NCI-H1092 (cell line): Measurements from ENCODE around the gene MSANTD2.
"Not testable (repeated sequence)": the region's sequence is repeated elsewhere in the genome, so short reads cannot be mapped to it uniquely, and the experiment has no call there.

Experiments used
- DNase-seq: peaks from one replicate; lab custom pipeline; 2025; lab: John Stamatoyannopoulos, UW

MSANTD2 gene

DNA sequence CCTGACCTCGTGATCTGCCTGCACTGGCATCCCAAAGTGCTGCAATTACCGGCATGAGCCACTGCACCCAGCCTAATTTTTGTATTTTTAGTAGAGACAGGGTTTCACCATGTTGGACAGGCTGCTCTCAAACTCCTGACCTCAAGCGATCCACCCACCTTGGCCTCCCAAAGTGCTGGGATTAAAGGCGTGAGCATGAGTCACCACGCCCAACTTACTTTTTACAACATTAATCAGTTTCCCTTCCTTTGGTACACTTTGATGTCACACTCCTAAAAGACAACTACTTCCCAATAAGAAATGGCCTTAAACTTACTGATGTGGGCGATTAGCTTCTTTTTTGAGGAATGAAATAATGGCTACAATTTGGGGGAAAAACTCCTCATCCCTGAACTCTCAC lies 29.2 kb downstream of the MSANTD2 start:
- not testable (repeated sequence) for DNase-seq

DNA sequence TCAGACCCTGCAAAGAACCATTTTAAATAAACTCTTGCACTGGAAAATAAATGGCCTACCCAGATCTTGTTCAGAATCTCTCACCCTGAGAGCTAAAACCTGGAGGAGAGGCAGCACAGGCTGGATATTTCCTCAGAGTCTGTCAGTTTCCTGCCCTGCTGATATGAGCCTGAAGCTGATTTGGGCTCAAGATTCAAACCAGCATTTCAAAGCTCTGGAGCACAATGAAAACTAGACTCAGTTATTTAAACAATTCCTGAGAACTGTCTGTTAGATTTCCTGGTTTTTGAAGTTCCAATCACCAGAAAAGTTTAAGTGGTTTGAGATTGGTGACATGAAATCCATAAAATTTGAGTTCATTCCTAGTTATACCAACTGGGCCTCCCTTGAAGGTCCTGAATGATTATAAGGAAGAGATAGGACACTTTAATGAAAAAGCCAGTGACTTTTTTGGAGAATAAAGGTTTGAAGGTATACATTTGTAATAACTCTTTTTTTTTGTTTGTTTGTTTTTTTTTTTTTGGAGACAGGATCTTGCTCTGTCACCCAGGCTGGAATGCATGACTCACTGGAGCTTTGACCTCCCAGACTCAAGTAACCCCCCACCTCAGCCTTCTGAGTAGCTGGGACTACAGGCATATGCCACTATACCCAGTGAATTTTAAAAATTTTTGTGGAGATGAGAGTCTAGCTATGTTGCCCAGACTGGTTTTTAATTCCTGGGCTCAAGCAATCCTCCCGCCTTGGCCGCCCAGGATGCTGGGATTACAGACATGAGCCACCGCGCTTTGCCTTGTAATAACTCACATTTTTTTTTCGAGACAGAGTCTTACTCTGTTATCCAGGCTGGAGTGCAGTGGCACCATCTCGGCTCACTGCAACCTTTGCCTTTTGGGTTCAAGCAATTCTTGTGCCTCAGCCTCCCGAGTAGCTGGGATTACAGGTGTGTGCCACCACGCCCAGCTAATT lies 30.1 kb downstream of the MSANTD2 start:
- DNase-seq = no peak

DNA sequence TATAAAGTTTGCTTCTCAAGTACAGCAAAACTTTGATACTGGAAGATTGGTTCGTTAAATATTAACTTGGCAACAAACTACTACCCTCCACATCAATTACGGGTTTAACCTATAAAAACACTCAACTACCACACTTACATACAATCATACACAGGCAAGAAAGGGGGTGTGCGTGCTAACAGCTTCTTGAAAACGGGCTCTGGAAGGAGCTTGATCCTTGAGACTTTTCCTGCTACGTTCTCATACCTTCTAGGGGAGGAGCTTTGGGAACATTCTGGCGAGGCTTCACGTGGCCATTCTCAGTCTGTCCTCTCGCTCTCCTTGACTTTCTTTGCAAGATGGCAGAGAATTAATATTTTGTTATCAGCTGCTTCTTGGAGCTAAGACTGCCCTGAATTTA lies 31.3 kb downstream of the MSANTD2 start:
- DNase-seq = no peak

DNA sequence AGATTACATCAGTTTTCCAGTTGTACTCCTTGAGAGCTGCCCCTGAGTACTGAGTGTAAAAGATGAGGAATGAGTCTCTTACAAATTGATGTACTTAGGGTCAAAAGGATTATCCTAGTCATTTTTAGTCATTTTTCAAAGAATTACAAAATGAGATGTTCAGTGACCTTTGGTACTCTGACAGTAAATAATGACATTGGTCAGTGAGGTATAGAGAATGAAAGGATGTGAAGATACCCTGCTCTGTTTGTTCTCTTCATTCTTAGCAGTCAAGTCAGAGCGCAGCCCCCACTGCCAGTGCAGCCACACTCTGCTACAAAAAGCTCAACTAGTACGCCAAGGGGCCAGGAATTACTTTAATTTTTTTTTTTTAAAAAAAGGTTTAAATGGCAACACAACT lies 34.0 kb downstream of the MSANTD2 start:
- no peak for DNase-seq

DNA sequence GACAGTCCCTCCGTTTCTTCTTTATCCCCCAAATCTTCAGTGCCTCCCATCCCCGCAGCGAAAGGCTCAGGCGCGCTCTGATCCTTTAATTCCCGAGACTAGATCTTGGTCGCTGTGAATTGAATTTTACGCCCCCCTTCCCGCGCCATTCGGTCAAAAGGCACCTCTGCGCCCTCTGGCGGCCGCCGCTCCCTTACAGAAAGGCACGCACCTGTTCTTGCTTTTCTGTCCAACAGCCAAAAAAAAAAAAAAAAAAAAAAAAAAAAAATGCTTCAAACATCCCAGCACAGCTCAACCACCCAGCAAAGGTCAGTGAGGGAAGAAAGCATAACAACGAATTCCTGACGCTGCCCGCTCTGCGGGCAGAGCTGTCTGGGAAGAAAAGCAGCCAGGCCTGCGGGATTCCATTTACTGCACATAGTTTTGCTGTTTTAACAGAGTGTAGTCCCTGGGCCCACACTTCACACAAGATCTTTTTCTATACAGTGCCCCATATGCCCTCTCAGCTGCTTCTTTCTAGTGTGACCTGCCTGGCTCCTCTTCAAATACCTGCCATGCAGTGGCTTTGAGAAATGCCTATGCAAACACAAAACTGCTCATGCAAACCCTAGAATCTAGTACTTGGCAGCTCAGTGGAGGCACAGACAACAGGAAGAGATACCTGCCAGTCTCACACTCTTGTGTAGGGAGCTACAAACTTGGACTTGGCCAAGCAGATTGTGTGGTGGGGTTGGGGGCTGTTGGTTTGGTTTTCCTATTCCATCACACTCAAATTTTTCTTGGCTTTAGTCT lies 36.9 kb downstream of the MSANTD2 start:
- peak; percentile 55 for DNase-seq

DNA sequence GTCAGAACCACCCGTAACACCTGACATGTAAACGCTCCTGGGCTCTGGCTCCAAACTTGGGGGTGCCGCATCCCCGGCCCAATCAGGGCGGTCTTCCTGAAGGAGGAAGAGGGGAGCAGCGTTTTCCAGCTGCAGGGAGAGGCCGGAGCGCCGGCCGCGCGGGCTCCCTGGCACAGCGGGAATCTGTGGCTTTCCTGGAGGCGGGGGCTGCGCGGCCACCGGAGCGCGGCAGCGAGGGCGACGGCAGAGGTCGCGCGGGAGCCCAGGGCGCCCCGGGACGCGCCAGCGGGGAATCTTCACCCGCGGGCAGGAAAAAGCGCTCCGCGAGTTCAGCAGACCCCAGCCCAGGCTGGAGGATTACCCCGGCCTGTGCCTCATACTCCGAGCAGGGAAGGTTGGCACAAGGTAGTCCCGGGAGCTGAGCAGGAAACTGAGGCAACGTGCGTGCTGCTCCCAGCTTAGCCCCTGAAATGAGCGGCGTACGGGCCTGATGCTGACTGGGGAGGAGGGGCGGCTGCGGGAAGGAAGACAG lies 37.5 kb downstream of the MSANTD2 start:
- no peak for DNase-seq

DNA sequence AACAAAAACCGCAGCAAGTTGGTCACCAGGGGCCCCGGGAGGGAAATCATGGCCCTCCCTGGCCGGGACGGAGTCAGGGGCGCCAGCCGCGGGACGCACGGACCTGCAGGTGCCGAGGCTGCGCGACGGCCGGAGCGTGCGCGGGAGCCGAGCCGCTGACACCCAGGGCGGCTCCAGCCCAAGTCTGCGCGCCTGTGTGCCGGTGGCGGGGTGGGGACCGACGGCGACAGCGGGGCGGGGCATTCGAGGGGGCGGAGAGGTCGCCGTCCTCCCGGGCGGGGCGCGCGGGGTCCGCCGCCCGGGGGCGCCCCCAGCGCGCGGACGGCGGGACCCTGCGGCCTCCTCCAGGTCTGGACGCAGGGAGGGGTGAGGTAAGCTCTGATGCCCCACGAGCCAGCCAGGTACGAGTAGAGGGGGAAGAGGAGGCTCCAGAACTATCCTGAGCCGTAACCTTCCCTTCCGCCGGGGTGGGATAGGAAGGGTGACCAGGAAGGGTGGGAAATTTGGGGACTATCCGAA lies 38.0 kb downstream of the MSANTD2 start, which contains the start of gene ESAM:
ESAM (minus strand) TSS at position 186 of the 519 bp plus-strand sequence; CDS start at position 50, 136 bp downstream.
- no peak for DNase-seq

DNA sequence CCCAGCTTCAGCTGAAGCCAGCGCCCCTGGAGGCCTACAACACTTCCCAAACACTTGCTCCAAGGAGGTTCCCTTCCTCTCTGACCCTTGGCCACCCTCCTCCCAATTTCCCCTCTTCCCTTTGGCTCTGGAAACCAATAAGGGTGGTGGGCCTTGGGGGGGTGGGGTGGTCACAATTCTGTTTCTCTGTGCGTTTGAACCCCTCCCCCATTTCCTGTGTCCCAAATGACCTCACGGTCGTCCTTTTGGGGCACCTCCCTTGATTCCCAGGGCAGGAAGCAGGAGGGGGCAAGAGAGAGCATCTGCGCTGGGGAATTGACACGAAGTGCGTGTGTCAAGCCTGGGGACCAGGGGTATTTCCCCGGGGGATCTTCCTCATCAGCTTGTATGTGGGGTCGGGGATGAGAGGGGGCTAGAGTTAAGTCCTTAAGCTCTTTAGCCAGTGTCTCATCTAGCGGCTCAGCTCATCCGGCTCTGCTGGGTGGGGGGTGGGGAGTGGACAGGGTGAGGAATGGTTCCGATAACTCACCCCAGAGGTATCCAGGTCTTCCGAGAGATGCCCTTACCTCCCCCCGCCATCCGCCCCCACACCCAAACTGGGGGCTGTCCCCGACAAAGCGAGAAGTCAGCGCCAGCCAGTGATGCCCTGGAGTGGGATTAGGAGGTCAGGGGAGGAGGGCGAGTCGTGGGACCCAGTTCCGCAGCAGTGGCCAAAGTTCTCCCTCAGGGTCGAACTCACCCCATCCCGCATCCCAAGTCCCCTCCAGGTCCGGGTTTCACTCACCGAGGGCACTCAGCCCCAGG lies 38.7 kb downstream of the MSANTD2 start:
- DNase-seq = no peak

DNA sequence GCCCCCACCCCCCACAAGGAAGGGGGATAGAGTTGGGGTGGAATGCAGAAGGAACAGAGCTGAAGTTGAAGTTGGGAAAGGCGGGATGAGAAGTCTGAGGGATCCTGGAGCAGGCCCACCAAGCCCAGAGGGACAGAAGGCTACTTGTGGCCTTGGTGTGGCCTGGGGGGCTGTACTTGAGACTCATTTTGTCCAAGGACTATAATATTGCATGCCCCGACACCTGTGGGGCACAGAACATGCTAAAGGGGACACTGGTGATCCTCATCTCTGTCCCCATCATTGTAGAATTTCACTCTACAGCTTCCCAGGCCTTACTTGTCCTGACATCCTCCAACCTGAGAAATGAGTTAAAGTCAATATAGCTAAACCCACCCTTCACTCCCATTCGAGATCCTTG lies 39.4 kb downstream of the MSANTD2 start:
- no peak for DNase-seq

DNA sequence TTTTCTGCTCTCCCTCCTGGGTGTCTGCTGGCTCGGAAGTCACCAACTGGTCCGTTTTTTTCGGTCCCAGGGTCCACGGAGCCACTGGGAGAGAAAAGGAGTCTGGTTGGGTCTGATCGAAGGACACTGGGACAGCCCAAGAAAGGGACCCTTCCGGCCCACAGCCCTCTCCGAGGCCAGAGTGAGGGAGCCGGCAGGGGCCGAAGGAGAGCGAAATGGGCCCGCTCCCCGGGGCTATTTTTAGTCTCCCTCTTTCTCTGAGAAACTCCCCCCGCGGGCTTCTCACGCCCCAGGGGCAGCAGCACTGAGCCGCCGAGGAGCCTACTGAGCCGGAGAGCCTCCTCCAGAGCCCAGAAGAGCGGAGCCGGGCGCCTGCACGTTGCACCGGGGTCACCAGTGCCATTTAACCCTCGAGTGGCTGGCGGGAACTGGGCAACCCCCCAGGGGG lies 40.0 kb downstream of the MSANTD2 start:
- DNase-seq = no peak

DNA sequence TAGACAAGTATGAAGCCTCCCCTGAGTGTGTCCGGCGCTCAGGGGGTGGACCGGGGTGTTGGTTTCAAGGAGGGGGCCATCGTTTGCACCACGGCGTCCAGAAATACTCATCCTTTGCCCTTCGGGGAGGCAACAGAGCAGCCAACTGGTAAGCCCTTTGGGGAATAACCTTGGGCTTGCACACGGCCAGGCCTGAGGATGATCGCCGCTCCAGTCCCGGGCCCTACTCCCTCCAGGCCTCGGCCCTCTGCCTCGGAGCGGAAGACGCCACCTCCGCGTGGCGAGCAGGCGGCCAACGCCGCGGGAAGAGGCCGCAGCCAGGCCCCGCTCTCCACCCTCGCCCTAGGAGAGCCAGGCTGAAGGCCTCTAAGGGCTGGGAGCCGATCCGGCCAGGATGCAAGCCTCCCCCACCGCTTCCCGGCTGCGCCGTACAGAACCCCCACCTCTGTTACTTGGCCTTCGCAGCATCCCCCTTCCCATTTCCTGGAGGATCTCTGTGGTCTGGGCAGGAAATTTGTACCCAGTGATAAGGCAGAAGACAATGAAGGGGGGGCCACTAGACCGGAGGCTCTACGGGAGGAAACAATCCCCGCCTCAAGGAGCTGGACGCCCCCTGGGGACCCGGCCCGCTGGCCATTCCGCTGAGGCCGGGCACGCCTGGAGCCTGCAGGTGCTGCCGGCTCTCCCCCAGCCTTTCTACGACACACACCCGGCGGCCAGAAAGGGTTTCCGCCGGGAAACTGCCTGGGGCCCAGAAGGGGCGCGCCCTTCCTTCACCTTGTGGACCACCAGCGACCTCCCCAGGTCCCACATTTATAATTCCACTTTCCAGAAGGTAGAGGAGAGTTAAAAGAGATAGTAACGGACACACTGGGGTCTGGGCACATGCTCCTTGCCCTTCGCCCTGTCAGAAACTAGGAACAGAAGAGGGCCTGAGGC lies 40.7 kb downstream of the MSANTD2 start:
- no peak for DNase-seq

DNA sequence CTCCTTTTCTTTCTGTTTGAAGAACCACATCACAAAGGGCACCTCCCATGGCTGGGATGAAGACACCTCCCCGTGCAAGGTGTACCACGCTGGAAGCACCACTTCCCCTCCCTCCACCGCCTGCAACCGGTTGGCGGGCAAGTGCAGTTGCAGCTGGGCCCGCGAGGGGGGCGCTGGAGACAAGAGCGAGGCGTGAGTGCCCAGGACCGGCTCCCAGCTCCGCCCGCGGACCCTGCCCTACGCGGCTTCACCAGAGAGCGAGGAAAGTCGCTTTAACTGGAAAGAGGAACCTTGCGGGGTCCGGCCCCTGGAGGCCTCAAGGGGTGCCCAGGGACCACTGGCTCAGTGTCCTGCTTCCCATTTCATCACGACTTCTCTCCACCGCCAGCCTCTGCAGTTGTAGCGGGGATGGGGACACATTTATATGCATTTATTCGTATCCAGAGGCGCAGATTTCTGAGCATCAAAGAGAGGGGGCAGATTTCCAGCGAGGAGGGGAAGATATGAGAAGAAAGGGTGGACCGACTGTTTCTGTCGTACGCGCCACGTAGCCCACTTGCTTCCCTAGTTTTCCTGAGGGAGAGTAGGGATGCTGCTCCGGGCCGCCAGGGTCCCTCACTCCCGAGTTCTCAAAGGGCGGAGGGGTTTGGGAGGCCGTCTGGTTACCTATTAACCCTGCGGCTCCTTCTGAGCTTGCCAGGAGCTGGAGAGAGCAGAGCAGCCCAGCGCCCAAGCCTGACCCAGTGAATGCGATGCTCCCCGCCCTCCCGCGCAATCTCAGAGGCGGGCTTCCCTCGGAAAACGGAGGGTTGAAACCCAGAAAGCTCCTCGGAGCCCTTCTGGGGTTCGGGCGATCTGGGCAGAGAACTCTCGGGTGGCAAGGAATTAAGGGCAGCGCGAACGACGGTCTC lies 41.6 kb downstream of the MSANTD2 start:
- DNase-seq = peak; percentile 74

DNA sequence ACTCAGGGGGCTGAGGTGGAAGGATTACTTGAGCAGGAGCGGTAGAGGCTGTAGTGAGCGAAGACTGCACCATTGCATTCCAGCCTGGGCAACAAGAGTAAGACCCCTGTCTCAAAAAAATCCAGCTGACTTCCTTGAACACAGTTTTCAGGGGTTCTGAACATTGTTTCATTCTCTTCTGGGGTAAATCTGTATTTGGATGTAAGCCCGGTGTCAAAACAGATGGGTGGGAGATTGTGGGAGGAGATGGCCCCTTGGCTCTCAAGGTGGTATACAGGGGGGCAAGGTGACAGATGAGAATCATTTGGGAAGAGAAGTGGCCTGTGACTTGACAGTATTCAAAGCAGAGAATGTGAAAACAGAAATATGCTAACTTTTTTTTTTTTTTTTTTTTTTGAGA lies 42.9 kb downstream of the MSANTD2 start:
- DNase-seq = no peak

DNA sequence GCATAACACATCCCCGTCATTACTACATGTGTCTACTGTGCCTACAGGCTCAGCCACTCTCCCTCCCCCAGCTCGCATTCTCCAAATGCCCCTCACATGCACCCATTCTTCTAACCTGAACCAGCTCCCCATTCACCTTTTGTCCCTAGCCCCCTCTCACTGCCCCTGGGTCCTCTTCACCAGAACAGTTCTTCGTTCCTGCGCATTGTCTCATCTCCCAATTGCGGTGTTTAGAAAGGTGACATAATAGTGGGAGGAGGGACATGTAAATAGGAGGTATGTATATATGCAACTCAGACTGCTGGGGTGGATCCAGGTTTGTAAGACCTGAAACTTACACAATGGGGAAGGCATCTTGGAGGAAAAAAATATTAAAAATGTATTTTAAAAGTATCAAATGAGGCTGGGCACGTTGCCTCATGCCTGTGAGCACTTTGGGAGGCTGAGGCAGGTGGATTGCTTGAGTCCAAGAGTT lies 43.4 kb downstream of the MSANTD2 start:
- DNase-seq = no peak

DNA sequence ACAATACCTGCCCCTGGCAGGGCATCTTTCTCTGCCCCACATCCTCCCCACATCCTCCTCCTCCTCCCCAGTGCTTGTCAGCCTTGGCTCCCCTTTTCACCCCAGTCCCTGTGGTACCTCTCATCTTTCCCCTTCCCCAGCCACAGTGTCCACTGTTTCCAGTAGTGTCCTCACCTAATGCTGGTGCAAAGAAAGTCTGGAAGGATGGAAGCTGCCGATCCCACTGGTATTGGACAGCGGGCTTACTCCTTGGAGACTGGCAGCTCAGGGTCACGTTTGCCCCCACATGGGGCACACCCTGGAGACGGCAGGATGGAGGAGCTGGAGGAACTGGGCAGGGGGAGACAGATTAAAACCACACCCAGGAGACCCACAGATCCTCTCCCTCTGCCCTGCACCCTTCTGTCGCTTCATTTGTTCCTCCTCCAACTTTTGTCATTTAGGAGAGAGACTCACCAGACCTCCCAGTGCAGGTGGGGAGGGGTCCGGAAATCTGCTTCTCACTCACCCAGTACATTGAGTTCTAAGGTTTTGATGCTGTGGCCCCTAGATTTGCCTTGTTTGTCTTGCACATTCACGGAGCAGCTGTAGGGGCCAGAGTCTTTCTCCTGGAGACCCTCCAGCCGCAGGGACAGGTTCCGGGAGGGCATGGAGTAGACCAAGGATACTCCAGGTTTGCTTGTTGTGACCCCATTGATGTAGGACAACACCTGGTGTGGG lies 44.0 kb downstream of the MSANTD2 start:
- DNase-seq = no peak

DNA sequence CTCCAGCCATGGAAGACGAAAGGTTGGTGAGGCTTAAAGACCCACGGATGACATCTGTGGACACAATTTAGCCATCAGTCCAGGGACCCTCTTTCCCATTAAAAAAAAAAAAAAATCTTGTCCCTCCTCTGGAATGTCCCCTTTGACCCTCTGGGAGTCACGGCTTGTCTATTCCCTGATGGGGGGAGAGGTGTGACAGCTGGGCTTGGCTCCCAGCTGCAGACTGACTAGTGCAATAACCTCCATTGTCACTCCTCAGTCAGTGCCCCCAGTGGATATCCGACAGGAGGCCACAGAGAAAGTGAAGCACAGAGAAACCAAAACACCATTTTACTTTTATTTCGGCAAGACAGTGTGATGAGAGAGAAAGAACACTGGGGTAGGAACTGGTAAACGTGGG lies 45.5 kb downstream of the MSANTD2 start:
- DNase-seq = no peak

DNA sequence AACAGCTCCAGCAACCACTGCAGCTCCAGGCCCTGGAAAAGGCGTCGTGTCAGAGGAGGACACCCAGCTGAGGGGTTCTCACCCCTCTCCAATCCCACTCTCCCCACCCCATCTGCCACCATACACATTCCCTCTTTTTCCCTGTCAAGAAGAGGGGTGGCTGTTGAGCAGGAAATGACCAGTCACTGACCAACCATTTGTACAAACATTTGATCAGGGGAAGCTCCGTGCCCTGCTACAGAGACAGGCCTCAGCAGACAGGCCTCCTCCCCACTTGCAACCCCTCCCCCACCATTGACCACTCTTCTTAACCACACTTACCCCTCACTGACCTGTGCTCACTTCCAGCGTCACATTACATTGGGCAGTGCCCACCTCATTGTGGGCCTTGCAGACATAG lies 45.9 kb downstream of the MSANTD2 start:
- no peak for DNase-seq

DNA sequence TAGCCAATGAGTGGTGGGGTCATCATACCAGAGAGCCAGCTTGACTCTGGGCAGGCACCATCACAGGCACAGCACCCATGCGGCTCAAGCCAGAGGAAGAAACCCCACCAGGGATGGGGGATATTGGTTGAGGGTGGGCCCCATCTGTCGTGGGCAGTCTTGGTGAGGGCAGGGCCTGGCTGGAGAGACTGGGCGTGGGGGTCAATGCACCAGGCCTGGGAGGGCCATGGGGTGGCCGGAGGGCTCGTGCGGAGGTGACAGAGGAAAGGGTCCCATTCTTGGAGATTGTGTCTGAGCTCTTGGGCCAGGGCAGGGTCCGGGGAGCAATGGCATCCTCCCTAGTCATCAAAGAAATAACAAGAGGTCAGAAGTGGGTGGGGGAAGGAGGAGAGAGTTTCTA lies 46.6 kb downstream of the MSANTD2 start:
- no peak for DNase-seq
